SK-N-SH (cell line): ENCODE measurements around the gene ABLIM1. TPM values are rescaled to one million over a fixed set of nuclear protein-coding genes. Genes with fewer than 3 reads are reported as not detected.

Experiments used
- CTCF ChIA-PET: fragments of 300-600, 350-600 bp; formaldehyde crosslinking; extraction: SDS; loops from one replicate; lab custom pipeline; 2021; lab: Yijun Ruan, JAX
- POLR2A ChIA-PET: fragments of 350-600 bp; sonication (Branson Sonifier 250); formaldehyde crosslinking; extraction: SDS; loops from one replicate; lab custom pipeline; 2020; ENCODE audit warnings: antibody characterized with exemption, inconsistent platforms; lab: Yijun Ruan, JAX
- DNase-seq: peaks from one replicate; pipeline ENCODE4 v3.0.0; 2012
- H2AFZ ChIP-seq: fragments of 200-600 bp; sonication (generic); 2 replicates; pipeline ENCODE4 v1.8.1; 2016; ENCODE audit warnings: antibody characterized with exemption, mild to moderate bottlenecking, low read depth
- H3F3A ChIP-seq: fragments of 200-600 bp; sonication (generic); replicated peaks from 2 replicates; pipeline ENCODE3; 2016; ENCODE audit warnings: antibody characterized with exemption, mild to moderate bottlenecking; ENCODE audit not compliant: insufficient read depth
- H3K27ac ChIP-seq, 2 experiments: fragments of 200-500 bp in 1 of 2; fragments of 200-600 bp in 1 of 2; sonication (Bioruptor generic) in 1 of 2; sonication (generic), shearing (Covaris generic) in 1 of 2; 2 replicates each; pipeline versions ENCODE4 v1.5.1 to v1.6.1; 2014 to 2016; ENCODE audit warnings: low read depth in 2 of 2, inconsistent platforms in 1 of 2, low read length in 1 of 2, mild to moderate bottlenecking in 1 of 2, mixed read lengths in 1 of 2
- H3K27me3 ChIP-seq: fragments of 200-600 bp; sonication (generic), shearing (Covaris generic); 2 replicates; pipeline ENCODE4 v1.6.1; 2016; ENCODE audit warnings: mixed run types; ENCODE audit not compliant: insufficient read depth
- H3K36me3 ChIP-seq, 2 experiments: fragments of 200-500 bp in 1 of 2; fragments of 200-600 bp in 1 of 2; sonication (Bioruptor generic) in 1 of 2; sonication (generic) in 1 of 2; replicated peaks in 1 of 2; 2 replicates each; pipeline versions ENCODE3 to v1.5.1; 2014 to 2016; ENCODE audit warnings: low read length in 1 of 2, mild to moderate bottlenecking in 1 of 2; ENCODE audit not compliant: insufficient read depth in 2 of 2, control insufficient read depth in 1 of 2
- H3K4me1 ChIP-seq, 2 experiments: fragments of 200-500 bp in 1 of 2; fragments of 200-600 bp in 1 of 2; sonication (Bioruptor generic) in 1 of 2; sonication (generic), shearing (Covaris generic) in 1 of 2; 2 replicates each; pipeline versions ENCODE4 v1.5.1 to v1.6.1; 2014 to 2016; ENCODE audit warnings: low read depth in 1 of 2, low read length in 1 of 2, mixed run types in 1 of 2; ENCODE audit not compliant: insufficient read depth in 2 of 2, control insufficient read depth in 1 of 2
- H3K4me2 ChIP-seq: fragments of 200-600 bp; sonication (generic), shearing (Covaris generic); 2 replicates; pipeline ENCODE4 v1.6.1; 2017; ENCODE audit warnings: mixed run types
- H3K4me3 ChIP-seq, 2 experiments: fragments of 200-500 bp in 1 of 2; fragments of 200-600 bp in 1 of 2; sonication (Bioruptor generic) in 1 of 2; sonication (generic), shearing (Covaris generic) in 1 of 2; 2 replicates each; pipeline versions ENCODE4 v1.5.1 to v1.8.1; 2014 to 2016; ENCODE audit warnings: low read depth in 2 of 2, inconsistent platforms in 1 of 2, low read length in 1 of 2, mild to moderate bottlenecking in 1 of 2, mixed read lengths in 1 of 2, moderate library complexity in 1 of 2
- H3K79me2 ChIP-seq: fragments of 200-600 bp; sonication (generic); 2 replicates; pipeline ENCODE4 v1.8.1; 2017; ENCODE audit warnings: mild to moderate bottlenecking; ENCODE audit not compliant: insufficient read depth
- H3K9ac ChIP-seq: fragments of 200-600 bp; sonication (generic); 2 replicates; pipeline ENCODE4 v1.6.1; 2017; ENCODE audit warnings: mixed run types
- H3K9me2 ChIP-seq: fragments of 200-600 bp; sonication (generic); 2 replicates; pipeline ENCODE4 v1.6.1; 2017; ENCODE audit warnings: mixed run types
- H3K9me3 ChIP-seq: fragments of 200-600 bp; sonication (generic); 2 replicates; pipeline ENCODE4 v1.6.1; 2017; ENCODE audit warnings: mixed run types, mild to moderate bottlenecking, moderate library complexity
- H4K20me1 ChIP-seq: fragments of 200-600 bp; sonication (generic); 2 replicates; pipeline ENCODE4 v1.6.1; 2017; ENCODE audit warnings: mild to moderate bottlenecking, mixed run types; ENCODE audit not compliant: insufficient read depth
- ELF1 ChIP-seq: IDR thresholded peaks from 2 replicates; pipeline ENCODE4 v1.4.0; 2012
- EZH2phosphoT487 ChIP-seq: fragments of 200-600 bp; sonication (generic); IDR thresholded peaks from 2 replicates; pipeline ENCODE4 v1.6.1; 2017; ENCODE audit warnings: low read depth, mixed run types, mild to moderate bottlenecking, antibody characterized with exemption, moderate library complexity, borderline replicate concordance
- FOSL2 ChIP-seq: IDR thresholded peaks from 2 replicates; pipeline ENCODE4 v1.4.0; 2012; ENCODE audit warnings: low read depth, mild to moderate bottlenecking, moderate library complexity, borderline replicate concordance
- FOXM1 ChIP-seq: IDR thresholded peaks from 2 replicates; pipeline ENCODE4 v1.4.0; 2012; ENCODE audit warnings: low read depth, mild to moderate bottlenecking
- GABPA ChIP-seq: IDR thresholded peaks from 2 replicates; pipeline ENCODE4 v1.4.0; 2012; ENCODE audit warnings: low read depth, mild to moderate bottlenecking
- MEF2A ChIP-seq: IDR thresholded peaks from 2 replicates; pipeline ENCODE4 v1.4.0; 2012; ENCODE audit warnings: low read depth, borderline replicate concordance
- MXI1 ChIP-seq: IDR thresholded peaks from 2 replicates; pipeline ENCODE4 v1.6.1; 2012; ENCODE audit warnings: mild to moderate bottlenecking, low read depth, low read length, improper control_type of control experiment
- NRF1 ChIP-seq: IDR thresholded peaks from 2 replicates; pipeline ENCODE4 v1.6.1; 2012; ENCODE audit warnings: low read depth, mild to moderate bottlenecking, low read length
- RAD21 ChIP-seq: IDR thresholded peaks from 2 replicates; pipeline ENCODE4 v1.6.1; 2012; ENCODE audit warnings: mild to moderate bottlenecking, low read length
- REST ChIP-seq: IDR thresholded peaks from 2 replicates; pipeline ENCODE4 v1.6.1; 2012; ENCODE audit warnings: mild to moderate bottlenecking, low read depth, low read length, moderate library complexity
- SIN3A ChIP-seq: IDR thresholded peaks from 2 replicates; pipeline ENCODE4 v1.6.1; 2012; ENCODE audit warnings: low read depth, mild to moderate bottlenecking, low read length, moderate library complexity, borderline replicate concordance
- SMC3 ChIP-seq: IDR thresholded peaks from 2 replicates; pipeline ENCODE4 v1.6.1; 2012; ENCODE audit warnings: low read depth, low read length, improper control_type of control experiment
- YY1 ChIP-seq: IDR thresholded peaks from 2 replicates; pipeline ENCODE4 v1.4.0; 2012; ENCODE audit warnings: low read depth, mild to moderate bottlenecking
- WGBS: methylation state at CpG from one replicate; pipeline ENCODE4 v1.1.6; 2017; ENCODE audit warnings: low lambda C conversion rate; 5-methylcytosine and 5-hydroxymethylcytosine counted together
- polyA plus RNA-seq, 3 experiments: library from polyadenylated mRNA; depleted of rRNA; stranded (reverse); fragments of >200 nt; gene quantifications; 2 replicates each; pipeline ENCODE4 v1.2.3, GENCODE V29; 2012
- TF ChIP-seq, protein P1 (sequence below): fragments of 200-600 bp; sonication (generic); IDR thresholded peaks from 2 replicates; pipeline ENCODE4 v1.6.1; 2017; ENCODE audit warnings: antibody characterized with exemption, mild to moderate bottlenecking, moderate library complexity

Gene ABLIM1
- polyA plus RNA-seq, 1 of the 3 experiments (the other 2 are of a cell fraction) = 16.1 TPM

- Histone ChIP-seq H3K27ac (no peak overlapping the region), H3K4me1 (peaks cover 0 to 3% of the 10 kb centered on the region in 2 experiments; a peak in 1 of 4 replicates), H3K79me2 (no peaks in the 10 kb centered on the region), H3K9me3 (no peaks in the 10 kb centered on the region), H3K9me2 (no peaks in the 10 kb centered on the region), H3K4me2 (no peak overlapping the region), H3F3A (no peaks in the 10 kb centered on the region), H2AFZ (no peak overlapping the region), H3K27me3 (no peaks in the 10 kb centered on the region), H3K9ac (no peak overlapping the region), H3K36me3 (peaks cover 0 to 4% of the 10 kb centered on the region in 2 experiments), H4K20me1 (no peaks in the 10 kb centered on the region), H3K4me3 (no peak overlapping the region)
- POLR2A ChIA-PET = no interaction called here
- WGBS = 89% methylated on average over 1 of the region's 1 CpG
- DNase-seq = no peak
- CTCF ChIA-PET = interaction anchor here (1.4 to 1.5 kb wide), 2 partner anchors 9 to 22 kb away, joined by 4 read pairs; no protein-coding TSS in a partner anchor
- TF ChIP-seq, protein P1, sequence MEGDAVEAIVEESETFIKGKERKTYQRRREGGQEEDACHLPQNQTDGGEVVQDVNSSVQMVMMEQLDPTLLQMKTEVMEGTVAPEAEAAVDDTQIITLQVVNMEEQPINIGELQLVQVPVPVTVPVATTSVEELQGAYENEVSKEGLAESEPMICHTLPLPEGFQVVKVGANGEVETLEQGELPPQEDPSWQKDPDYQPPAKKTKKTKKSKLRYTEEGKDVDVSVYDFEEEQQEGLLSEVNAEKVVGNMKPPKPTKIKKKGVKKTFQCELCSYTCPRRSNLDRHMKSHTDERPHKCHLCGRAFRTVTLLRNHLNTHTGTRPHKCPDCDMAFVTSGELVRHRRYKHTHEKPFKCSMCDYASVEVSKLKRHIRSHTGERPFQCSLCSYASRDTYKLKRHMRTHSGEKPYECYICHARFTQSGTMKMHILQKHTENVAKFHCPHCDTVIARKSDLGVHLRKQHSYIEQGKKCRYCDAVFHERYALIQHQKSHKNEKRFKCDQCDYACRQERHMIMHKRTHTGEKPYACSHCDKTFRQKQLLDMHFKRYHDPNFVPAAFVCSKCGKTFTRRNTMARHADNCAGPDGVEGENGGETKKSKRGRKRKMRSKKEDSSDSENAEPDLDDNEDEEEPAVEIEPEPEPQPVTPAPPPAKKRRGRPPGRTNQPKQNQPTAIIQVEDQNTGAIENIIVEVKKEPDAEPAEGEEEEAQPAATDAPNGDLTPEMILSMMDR = no peak; the same call in 1 of the 2 replicates
- no peak for TF ChIP-seq FOSL2
- TF ChIP-seq MXI1 = no peak
- no peak for TF ChIP-seq MEF2A
- TF ChIP-seq ELF1 = no peak
- TF ChIP-seq EZH2phosphoT487 = no peak
- no peak for TF ChIP-seq SIN3A
- no peak for TF ChIP-seq NRF1
- no peak for TF ChIP-seq YY1
- no peak for TF ChIP-seq REST
- TF ChIP-seq RAD21 = no peak
- TF ChIP-seq FOXM1 = no peak
- TF ChIP-seq GABPA = no peak
- TF ChIP-seq SMC3 = no peak
Observed at GRCh38 chr10:114501650-114502049, 156.4 kb downstream of the ABLIM1 start.
